ENCODE data around the gene MRPL11.

GRCh38 chr11:66415423-66415822 lies 23.2 kb downstream of the MRPL11 start:
- TF ChIP-seq, protein P1, sequence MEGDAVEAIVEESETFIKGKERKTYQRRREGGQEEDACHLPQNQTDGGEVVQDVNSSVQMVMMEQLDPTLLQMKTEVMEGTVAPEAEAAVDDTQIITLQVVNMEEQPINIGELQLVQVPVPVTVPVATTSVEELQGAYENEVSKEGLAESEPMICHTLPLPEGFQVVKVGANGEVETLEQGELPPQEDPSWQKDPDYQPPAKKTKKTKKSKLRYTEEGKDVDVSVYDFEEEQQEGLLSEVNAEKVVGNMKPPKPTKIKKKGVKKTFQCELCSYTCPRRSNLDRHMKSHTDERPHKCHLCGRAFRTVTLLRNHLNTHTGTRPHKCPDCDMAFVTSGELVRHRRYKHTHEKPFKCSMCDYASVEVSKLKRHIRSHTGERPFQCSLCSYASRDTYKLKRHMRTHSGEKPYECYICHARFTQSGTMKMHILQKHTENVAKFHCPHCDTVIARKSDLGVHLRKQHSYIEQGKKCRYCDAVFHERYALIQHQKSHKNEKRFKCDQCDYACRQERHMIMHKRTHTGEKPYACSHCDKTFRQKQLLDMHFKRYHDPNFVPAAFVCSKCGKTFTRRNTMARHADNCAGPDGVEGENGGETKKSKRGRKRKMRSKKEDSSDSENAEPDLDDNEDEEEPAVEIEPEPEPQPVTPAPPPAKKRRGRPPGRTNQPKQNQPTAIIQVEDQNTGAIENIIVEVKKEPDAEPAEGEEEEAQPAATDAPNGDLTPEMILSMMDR (IDR thresholded peaks at IDR 0.05; ENCODE audit: low read depth, low read length): no peak
- TF ChIP-seq EZH2phosphoT487 (IDR thresholded peaks at IDR 0.05; ENCODE audit: low read depth): no peak
